ENCODE data around the gene FAM227A. TPM values are rescaled to one million over a fixed set of nuclear protein-coding genes. Genes with fewer than 3 reads are reported as not detected.
A peak's percentile ranks its signal among the peaks of the same experiment; 100 is the strongest.

FAM227A gene
- total and polyA plus RNA-seq, 2 of the 13 experiments (the other 11 are each of a cell fraction or from before 2014, with no cell fraction given), result 1.0 to 1.5 TPM

DNA sequence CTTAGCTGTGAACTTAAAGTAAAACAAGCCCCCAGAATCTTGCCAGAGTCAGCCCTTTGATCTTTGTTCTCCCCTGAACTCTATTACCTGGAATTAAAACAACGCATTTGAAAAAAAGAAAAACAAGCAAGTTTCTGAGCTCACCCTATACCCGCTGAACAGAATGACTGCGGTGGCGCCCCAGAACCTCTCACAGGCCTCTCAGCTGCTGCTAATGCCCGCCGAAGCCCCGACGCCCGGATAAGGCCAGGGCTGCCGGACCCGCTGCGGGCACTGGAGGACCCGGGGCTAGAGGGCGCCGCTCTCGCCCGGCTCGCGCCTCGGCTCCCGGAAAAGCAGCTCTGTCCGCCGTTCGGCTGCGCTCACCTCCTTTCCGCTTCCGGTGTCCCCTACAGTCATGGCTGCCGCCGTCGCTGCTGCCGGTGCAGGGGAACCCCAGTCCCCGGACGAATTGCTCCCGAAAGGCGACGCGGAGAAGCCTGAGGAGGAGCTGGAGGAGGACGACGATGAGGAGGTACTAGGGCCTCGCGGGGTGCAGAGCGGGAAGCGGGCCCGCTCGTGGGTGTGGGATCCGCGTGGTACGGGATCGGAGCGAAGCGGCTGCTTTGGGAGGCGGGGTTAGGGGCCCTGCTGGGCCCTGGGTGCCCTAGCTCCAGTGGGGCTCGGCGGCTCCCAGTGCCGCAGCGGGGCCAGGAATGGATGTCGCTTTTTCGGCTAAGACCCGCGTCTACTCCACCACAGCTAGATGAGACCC is 25.6 kb upstream of the FAM227A start, which contains the start of gene TOMM22 (continued):
- TF ChIP-seq ZNF687 (CRISPR knock-in tag; IDR thresholded peaks at IDR 0.05) (peak; percentile 92), ZBTB38 (CRISPR knock-in tag; IDR thresholded peaks at IDR 0.05) (peak; percentile 96), JUNB (CRISPR knock-in tag; IDR thresholded peaks at IDR 0.05; ENCODE audit: borderline replicate concordance) (0 out of 2 replicates have a peak, but pooled peaks have one; percentile 28), RFX5 (IDR thresholded peaks at IDR 0.05; ENCODE audit: low read depth, low read length) (no peak), ZNF614 (CRISPR knock-in tag; IDR thresholded peaks at IDR 0.05; ENCODE audit: borderline replicate concordance) (peak; percentile 77; the same call in 1 of the 2 replicates), ZNF777 (CRISPR knock-in tag; IDR thresholded peaks at IDR 0.05) (peak; percentile 75), KLF9 (CRISPR knock-in tag; IDR thresholded peaks at IDR 0.05; ENCODE audit: low read depth) (peak; percentile 96), EEA1 (CRISPR knock-in tag; IDR thresholded peaks at IDR 0.05; ENCODE audit: borderline replicate concordance) (0 out of 2 replicates have a peak, but pooled peaks have one; percentile 52), DDIT3 (CRISPR knock-in tag; IDR thresholded peaks at IDR 0.05) (no peak), ZNF496 (CRISPR knock-in tag; IDR thresholded peaks at IDR 0.05; ENCODE audit: insufficient replicate concordance) (no peak), ZFAT (CRISPR knock-in tag; conservative IDR thresholded peaks at IDR 0.05) (peak; percentile 87; the same call in 1 of the 2 replicates), ZNF816 (CRISPR knock-in tag; IDR thresholded peaks at IDR 0.05; ENCODE audit: borderline replicate concordance) (no peak; the same call in 1 of the 2 replicates), PHB2 (IDR thresholded peaks at IDR 0.05; ENCODE audit: partially characterized antibody) (no peak), ZNF232 (CRISPR knock-in tag; IDR thresholded peaks at IDR 0.05; ENCODE audit: borderline replicate concordance) (peak; percentile 73; the same call in 1 of the 2 replicates), ZNF451 (CRISPR knock-in tag; IDR thresholded peaks at IDR 0.05) (peak; percentile 83; the same call in 1 of the 2 replicates), KDM3A (CRISPR knock-in tag; IDR thresholded peaks at IDR 0.05; ENCODE audit: low read depth) (peak; percentile 89)
- TF ChIP-seq, protein P1, sequence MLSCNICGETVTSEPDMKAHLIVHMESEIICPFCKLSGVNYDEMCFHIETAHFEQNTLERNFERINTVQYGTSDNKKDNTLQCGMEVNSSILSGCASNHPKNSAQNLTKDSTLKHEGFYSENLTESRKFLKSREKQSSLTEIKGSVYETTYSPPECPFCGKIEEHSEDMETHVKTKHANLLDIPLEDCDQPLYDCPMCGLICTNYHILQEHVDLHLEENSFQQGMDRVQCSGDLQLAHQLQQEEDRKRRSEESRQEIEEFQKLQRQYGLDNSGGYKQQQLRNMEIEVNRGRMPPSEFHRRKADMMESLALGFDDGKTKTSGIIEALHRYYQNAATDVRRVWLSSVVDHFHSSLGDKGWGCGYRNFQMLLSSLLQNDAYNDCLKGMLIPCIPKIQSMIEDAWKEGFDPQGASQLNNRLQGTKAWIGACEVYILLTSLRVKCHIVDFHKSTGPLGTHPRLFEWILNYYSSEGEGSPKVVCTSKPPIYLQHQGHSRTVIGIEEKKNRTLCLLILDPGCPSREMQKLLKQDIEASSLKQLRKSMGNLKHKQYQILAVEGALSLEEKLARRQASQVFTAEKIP (CRISPR knock-in tag; IDR thresholded peaks at IDR 0.05; ENCODE audit: borderline replicate concordance), result peak; percentile 59; the same call in 1 of the 2 replicates
- TF ChIP-seq, protein P2, sequence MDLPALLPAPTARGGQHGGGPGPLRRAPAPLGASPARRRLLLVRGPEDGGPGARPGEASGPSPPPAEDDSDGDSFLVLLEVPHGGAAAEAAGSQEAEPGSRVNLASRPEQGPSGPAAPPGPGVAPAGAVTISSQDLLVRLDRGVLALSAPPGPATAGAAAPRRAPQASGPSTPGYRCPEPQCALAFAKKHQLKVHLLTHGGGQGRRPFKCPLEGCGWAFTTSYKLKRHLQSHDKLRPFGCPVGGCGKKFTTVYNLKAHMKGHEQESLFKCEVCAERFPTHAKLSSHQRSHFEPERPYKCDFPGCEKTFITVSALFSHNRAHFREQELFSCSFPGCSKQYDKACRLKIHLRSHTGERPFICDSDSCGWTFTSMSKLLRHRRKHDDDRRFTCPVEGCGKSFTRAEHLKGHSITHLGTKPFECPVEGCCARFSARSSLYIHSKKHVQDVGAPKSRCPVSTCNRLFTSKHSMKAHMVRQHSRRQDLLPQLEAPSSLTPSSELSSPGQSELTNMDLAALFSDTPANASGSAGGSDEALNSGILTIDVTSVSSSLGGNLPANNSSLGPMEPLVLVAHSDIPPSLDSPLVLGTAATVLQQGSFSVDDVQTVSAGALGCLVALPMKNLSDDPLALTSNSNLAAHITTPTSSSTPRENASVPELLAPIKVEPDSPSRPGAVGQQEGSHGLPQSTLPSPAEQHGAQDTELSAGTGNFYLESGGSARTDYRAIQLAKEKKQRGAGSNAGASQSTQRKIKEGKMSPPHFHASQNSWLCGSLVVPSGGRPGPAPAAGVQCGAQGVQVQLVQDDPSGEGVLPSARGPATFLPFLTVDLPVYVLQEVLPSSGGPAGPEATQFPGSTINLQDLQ (CRISPR knock-in tag; IDR thresholded peaks at IDR 0.05), result peak; percentile 90; the same call in 1 of the 2 replicates
- TF ChIP-seq, protein P3, sequence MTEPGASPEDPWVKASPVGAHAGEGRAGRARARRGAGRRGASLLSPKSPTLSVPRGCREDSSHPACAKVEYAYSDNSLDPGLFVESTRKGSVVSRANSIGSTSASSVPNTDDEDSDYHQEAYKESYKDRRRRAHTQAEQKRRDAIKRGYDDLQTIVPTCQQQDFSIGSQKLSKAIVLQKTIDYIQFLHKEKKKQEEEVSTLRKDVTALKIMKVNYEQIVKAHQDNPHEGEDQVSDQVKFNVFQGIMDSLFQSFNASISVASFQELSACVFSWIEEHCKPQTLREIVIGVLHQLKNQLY (CRISPR knock-in tag; IDR thresholded peaks at IDR 0.05), result no peak

Measured in HepG2 (cell line).